ENCODE results near the gene RBSN.
A peak's percentile ranks its signal among the peaks of the same experiment; 100 is the strongest.

Gene RBSN

DNA sequence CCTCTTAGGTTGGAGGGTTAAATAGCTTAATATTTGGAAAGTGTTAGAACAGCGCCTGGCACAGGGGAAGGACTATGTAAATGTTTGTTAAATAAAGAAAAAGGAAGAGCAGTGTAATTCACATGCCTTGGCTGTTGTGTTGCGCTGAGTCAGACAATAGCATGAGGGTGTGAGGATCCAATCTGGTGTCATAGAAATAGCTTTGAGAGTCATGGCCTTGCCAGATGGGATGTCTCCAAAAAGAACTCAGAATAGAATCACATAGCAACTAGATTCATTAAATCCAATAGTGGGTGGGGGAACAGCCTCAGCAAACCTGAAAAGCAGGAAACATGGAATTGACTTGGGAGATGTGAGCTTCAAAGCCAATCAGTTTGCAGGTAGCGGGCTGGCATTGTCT is 3.9 kb upstream of the RBSN start:
- no peaks in the 10 kb centered on the region for H3K36me3 ChIP-seq (ENCODE audit: control insufficient read depth in 2 of 2, insufficient read depth in 2 of 2, low read length in 2 of 2)
- H3K4me3 ChIP-seq (ENCODE audit: low read length in 2 of 2), result no peak overlapping the region
- no peak overlapping the region for H3K9ac ChIP-seq (ENCODE audit: low read depth in 1 of 2, low read length in 2 of 2)
- H3K27ac ChIP-seq (ENCODE audit: low read depth in 2 of 2, low read length in 2 of 2), result peak overlapping the region; percentile 49 to 54
- no peaks in the 10 kb centered on the region for H3K9me3 ChIP-seq (ENCODE audit: control insufficient read depth in 2 of 2, low read length in 2 of 2)
- H3K4me1 ChIP-seq (ENCODE audit: control insufficient read depth in 2 of 2, insufficient read depth in 2 of 2, low read length in 2 of 2), result peaks cover 13 to 23% of the 10 kb centered on the region in 2 donors
- no peaks in the 10 kb centered on the region for H3K27me3 ChIP-seq (ENCODE audit: control insufficient read depth in 2 of 2, insufficient read depth in 2 of 2, low read length in 2 of 2)

DNA sequence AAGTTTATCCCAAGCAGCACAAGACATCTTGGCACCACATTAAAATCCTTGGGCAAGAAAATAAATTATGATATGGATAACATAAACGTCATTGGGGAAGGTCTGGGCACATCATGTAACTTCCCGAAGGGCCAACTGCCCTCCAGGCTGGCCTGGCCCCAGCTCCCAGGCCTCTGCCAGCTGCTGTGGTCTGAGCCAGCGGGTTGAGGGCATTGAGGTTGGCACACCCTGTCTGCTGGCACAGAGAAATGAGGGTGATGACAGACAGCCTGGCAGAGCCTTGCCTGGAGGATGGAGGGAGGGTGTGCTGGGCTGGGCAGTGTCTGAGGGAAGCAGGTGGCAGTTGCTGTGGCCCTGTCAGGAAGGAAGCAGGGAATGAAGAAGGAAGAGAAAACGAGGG is 3.3 kb upstream of the RBSN start:
- H3K9ac ChIP-seq (ENCODE audit: low read depth in 1 of 2, low read length in 2 of 2), result no peak overlapping the region
- peaks cover 17 to 26% of the 10 kb centered on the region in 2 donors for H3K4me1 ChIP-seq (ENCODE audit: control insufficient read depth in 2 of 2, insufficient read depth in 2 of 2, low read length in 2 of 2)
- peak overlapping the region; percentile 49 to 54 for H3K27ac ChIP-seq (ENCODE audit: low read depth in 2 of 2, low read length in 2 of 2)
- H3K27me3 ChIP-seq (ENCODE audit: control insufficient read depth in 2 of 2, insufficient read depth in 2 of 2, low read length in 2 of 2), result no peaks in the 10 kb centered on the region
- H3K36me3 ChIP-seq (ENCODE audit: control insufficient read depth in 2 of 2, insufficient read depth in 2 of 2, low read length in 2 of 2), result no peaks in the 10 kb centered on the region
- H3K9me3 ChIP-seq (ENCODE audit: control insufficient read depth in 2 of 2, low read length in 2 of 2), result no peaks in the 10 kb centered on the region
- H3K4me3 ChIP-seq (ENCODE audit: low read length in 2 of 2), result no peak overlapping the region

DNA sequence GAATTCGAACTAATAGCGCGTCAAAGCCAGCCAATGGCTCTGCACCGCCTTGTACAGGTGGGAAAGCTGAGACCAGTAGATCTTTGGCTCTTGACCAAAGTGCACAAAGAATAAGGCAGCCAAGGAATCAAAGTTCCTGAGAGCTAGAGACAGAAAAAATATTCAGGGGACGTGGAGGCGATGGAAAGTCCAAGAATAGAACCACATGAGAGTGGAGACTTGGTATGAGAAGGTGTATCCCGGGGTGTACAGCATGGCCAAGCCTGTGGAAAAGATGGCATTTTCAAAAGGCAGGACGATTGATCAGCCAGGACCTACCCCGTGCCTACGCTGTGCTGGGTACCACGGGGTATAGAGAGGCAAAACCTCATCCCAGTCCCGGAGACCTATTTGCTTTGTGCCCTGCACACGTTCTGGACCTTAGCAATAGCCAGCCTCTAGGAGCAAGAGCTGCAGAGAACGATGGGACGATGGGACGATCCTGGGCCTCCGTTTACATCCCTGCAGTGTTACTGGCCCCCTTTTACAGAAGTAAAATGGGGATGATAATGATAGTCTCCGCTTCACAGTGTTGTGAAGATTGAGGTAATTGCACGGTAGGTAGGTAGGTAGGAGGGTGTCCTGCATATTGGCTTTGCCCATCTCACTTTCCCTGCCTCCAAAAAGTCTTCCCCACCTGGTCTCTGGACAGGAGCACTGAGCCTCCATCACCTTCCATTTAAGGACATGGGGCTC is 583 bp upstream of the RBSN start:
- Histone ChIP-seq H3K9ac (ENCODE audit: low read depth in 1 of 2, low read length in 2 of 2) (peak overlapping the region; percentile 86 to 95), H3K9me3 (ENCODE audit: control insufficient read depth in 2 of 2, low read length in 2 of 2) (no peaks in the 10 kb centered on the region)

DNA sequence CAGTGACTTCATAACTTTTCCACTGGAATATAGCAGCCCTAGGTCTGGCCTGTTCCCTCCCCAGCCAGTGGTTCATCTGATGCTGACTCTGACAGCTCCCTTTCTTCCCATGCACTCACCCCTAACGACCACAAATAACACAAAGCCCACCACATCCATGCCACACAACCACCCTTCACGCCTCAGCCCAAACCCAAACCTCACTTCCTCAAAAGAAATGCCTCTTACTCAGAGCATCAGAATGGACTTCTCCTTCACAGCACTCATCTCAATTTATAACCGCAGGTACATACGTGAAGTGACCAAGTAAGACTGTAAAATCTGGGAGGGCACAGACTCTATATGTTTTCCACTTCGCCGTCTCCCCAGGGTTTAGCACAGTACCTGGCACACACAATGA is 1.1 kb downstream of the RBSN start:
- peaks cover 13 to 22% of the 10 kb centered on the region in 2 donors for H3K4me1 ChIP-seq (ENCODE audit: control insufficient read depth in 2 of 2, insufficient read depth in 2 of 2, low read length in 2 of 2)
- H3K4me3 ChIP-seq (ENCODE audit: low read length in 2 of 2), result peak overlapping the region; percentile 78 to 98
- H3K27ac ChIP-seq (ENCODE audit: low read depth in 2 of 2, low read length in 2 of 2), result no peak overlapping the region
- no peak overlapping the region for H3K9ac ChIP-seq (ENCODE audit: low read depth in 1 of 2, low read length in 2 of 2)
- peaks cover 25 to 26% of the 10 kb centered on the region in 2 donors for H3K36me3 ChIP-seq (ENCODE audit: control insufficient read depth in 2 of 2, insufficient read depth in 2 of 2, low read length in 2 of 2)
- H3K27me3 ChIP-seq (ENCODE audit: control insufficient read depth in 2 of 2, insufficient read depth in 2 of 2, low read length in 2 of 2), result no peaks in the 10 kb centered on the region
- no peaks in the 10 kb centered on the region for H3K9me3 ChIP-seq (ENCODE audit: control insufficient read depth in 2 of 2, low read length in 2 of 2)

More for the DNA sequence above, 583 bp upstream of the RBSN start:
- Histone ChIP-seq H3K4me3 (ENCODE audit: low read length in 2 of 2) (peak overlapping the region; percentile 78 to 98), H3K27ac (ENCODE audit: low read depth in 2 of 2, low read length in 2 of 2) (peak overlapping the region; percentile 54 to 83), H3K36me3 (ENCODE audit: control insufficient read depth in 2 of 2, insufficient read depth in 2 of 2, low read length in 2 of 2) (peaks cover 13 to 16% of the 10 kb centered on the region in 2 donors), H3K27me3 (ENCODE audit: control insufficient read depth in 2 of 2, insufficient read depth in 2 of 2, low read length in 2 of 2) (no peaks in the 10 kb centered on the region), H3K4me1 (ENCODE audit: control insufficient read depth in 2 of 2, insufficient read depth in 2 of 2, low read length in 2 of 2) (peaks cover 17 to 26% of the 10 kb centered on the region in 2 donors)

DNA sequence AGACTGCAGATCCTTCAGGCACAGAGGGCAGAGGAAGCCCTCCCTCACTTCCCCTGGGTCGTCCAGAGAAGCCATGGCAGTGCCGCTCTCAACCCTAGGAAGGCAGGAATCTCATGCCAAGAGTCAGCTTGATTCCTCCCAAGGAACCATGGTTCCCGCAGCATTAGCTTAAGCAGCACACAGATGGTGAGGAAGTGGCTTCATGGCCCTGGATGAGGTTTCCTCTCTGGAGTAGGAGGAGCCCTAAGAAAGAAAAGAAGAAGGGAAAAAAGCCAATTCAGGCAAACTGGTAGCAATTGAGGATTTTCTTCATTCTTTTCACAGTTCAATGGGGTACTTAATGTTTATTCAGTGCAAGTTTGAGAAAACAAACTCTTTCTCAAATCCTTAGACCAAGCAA is 2.9 kb downstream of the RBSN start:
- no peaks in the 10 kb centered on the region for H3K27me3 ChIP-seq (ENCODE audit: control insufficient read depth in 2 of 2, insufficient read depth in 2 of 2, low read length in 2 of 2)
- H3K9me3 ChIP-seq (ENCODE audit: control insufficient read depth in 2 of 2, low read length in 2 of 2), result no peaks in the 10 kb centered on the region
- no peak overlapping the region for H3K4me3 ChIP-seq (ENCODE audit: low read length in 2 of 2)
- H3K9ac ChIP-seq (ENCODE audit: low read depth in 1 of 2, low read length in 2 of 2), result no peak overlapping the region
- peaks cover 10 to 13% of the 10 kb centered on the region in 2 donors for H3K4me1 ChIP-seq (ENCODE audit: control insufficient read depth in 2 of 2, insufficient read depth in 2 of 2, low read length in 2 of 2)
- peaks cover 25 to 32% of the 10 kb centered on the region in 2 donors for H3K36me3 ChIP-seq (ENCODE audit: control insufficient read depth in 2 of 2, insufficient read depth in 2 of 2, low read length in 2 of 2)
- no peak overlapping the region for H3K27ac ChIP-seq (ENCODE audit: low read depth in 2 of 2, low read length in 2 of 2)

DNA sequence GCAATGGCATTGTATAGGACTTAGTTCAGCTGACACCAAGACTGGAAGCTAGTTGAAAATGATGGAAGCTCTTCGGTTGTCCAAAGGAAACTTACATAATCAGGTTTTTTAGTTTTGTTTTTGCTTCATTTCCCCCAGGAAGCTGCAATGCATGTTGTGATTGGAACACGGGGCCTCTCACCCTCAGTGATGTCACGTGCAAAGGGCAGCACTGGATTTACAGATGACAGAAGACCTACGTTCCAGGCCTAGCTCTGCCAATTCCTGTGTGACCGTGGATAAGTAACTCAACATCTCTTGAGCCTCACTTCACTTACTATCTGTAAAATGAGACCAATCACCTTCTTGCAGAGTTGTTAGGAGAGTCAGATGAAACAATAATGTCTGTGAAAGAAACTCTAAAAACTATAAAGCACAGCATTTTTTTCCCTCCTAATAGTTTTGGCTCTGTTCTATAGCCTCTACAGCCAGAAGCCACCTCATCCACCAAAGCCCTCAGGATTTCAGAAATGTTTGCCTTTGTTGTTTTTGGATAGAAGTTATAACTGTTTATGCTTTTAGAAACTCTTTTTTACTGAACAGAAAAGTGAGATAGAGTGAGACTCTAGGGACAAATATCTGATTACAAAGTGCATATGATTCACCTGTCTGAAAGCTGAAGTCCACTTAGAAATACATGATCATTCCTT is 4.6 kb downstream of the RBSN start:
- no peaks in the 10 kb centered on the region for H3K27me3 ChIP-seq (ENCODE audit: control insufficient read depth in 2 of 2, insufficient read depth in 2 of 2, low read length in 2 of 2)
- H3K36me3 ChIP-seq (ENCODE audit: control insufficient read depth in 2 of 2, insufficient read depth in 2 of 2, low read length in 2 of 2), result peaks cover 29 to 39% of the 10 kb centered on the region in 2 donors
- H3K27ac ChIP-seq (ENCODE audit: low read depth in 2 of 2, low read length in 2 of 2), result no peak overlapping the region
- H3K9ac ChIP-seq (ENCODE audit: low read depth in 1 of 2, low read length in 2 of 2), result no peak overlapping the region
- no peak overlapping the region for H3K4me3 ChIP-seq (ENCODE audit: low read length in 2 of 2)
- H3K9me3 ChIP-seq (ENCODE audit: control insufficient read depth in 2 of 2, low read length in 2 of 2), result no peaks in the 10 kb centered on the region
- peaks cover 6 to 8% of the 10 kb centered on the region in 2 donors for H3K4me1 ChIP-seq (ENCODE audit: control insufficient read depth in 2 of 2, insufficient read depth in 2 of 2, low read length in 2 of 2)

DNA sequence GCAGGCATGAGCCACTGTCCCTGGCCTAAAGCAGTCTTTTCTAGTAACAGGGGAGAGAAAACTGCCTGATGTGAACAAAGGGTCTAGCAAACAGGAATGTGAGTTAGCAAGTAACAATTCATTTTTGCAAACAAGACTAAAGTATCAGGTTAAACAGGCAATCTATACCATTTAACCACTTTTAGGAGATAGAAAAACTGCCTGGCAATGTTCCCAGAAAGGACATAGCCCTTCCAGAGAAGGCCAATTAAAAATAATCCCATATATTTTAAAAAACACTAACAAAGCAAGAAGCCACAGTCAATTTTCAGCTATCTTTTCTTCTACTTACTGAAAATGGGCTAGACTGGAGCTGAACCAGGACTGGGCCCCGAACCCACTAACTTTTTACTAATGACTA is 6.3 kb downstream of the RBSN start:
- Histone ChIP-seq H3K4me3 (ENCODE audit: low read length in 2 of 2) (no peak overlapping the region), H3K36me3 (ENCODE audit: control insufficient read depth in 2 of 2, insufficient read depth in 2 of 2, low read length in 2 of 2) (peaks cover 29 to 46% of the 10 kb centered on the region in 2 donors), H3K27me3 (ENCODE audit: control insufficient read depth in 2 of 2, insufficient read depth in 2 of 2, low read length in 2 of 2) (no peaks in the 10 kb centered on the region), H3K27ac (ENCODE audit: low read depth in 2 of 2, low read length in 2 of 2) (no peak overlapping the region), H3K9ac (ENCODE audit: low read depth in 1 of 2, low read length in 2 of 2) (no peak overlapping the region), H3K9me3 (ENCODE audit: control insufficient read depth in 2 of 2, low read length in 2 of 2) (no peaks in the 10 kb centered on the region), H3K4me1 (ENCODE audit: control insufficient read depth in 2 of 2, insufficient read depth in 2 of 2, low read length in 2 of 2) (peaks cover 2 to 3% of the 10 kb centered on the region in 2 donors)

DNA sequence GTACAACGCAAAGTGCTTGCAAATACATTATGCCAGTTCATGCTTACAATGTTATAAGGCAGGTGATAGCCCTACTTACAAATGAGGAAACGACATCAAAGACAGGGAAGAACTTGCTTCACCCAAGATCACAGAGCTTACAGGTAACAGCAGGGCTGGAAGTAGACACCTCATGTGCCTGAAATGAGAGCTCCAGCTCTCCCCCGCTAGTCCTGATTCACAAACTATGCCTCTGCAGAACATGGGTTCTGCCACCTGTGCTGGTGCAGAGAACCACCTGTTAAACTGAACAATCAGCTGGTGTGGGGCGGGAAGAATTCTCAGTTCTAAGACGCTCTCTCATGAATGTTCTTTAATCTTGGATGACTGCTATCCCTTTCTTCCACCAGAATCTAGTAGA is 7.4 kb downstream of the RBSN start:
- Histone ChIP-seq H3K27me3 (ENCODE audit: control insufficient read depth in 2 of 2, insufficient read depth in 2 of 2, low read length in 2 of 2) (no peaks in the 10 kb centered on the region), H3K36me3 (ENCODE audit: control insufficient read depth in 2 of 2, insufficient read depth in 2 of 2, low read length in 2 of 2) (peaks cover 32 to 52% of the 10 kb centered on the region in 2 donors), H3K27ac (ENCODE audit: low read depth in 2 of 2, low read length in 2 of 2) (no peak overlapping the region), H3K4me3 (ENCODE audit: low read length in 2 of 2) (no peak overlapping the region), H3K9ac (ENCODE audit: low read depth in 1 of 2, low read length in 2 of 2) (no peak overlapping the region), H3K9me3 (ENCODE audit: control insufficient read depth in 2 of 2, low read length in 2 of 2) (no peaks in the 10 kb centered on the region), H3K4me1 (ENCODE audit: control insufficient read depth in 2 of 2, insufficient read depth in 2 of 2, low read length in 2 of 2) (no peaks in the 10 kb centered on the region)

DNA sequence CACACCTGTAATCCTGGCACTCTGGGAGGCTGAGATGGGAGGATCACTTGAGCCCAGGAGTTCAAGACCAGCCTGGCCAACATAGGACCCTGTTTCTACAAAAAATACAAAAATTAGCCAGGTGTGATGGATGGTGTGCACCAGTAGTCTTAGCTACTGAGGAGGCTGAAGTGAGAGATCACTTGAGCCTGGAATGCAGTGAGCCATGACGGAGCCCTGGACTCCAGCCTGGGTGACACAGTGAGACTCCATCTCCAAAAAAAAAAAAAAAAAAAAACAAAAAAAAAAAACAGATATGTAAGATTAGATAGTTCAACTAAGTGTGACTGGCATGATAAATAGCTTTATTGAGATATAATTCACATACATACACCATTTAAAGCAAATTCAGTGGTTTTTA is 9.7 kb downstream of the RBSN start:
- Histone ChIP-seq H3K4me3 (ENCODE audit: low read length in 2 of 2) (no peak overlapping the region), H3K4me1 (ENCODE audit: control insufficient read depth in 2 of 2, insufficient read depth in 2 of 2, low read length in 2 of 2) (no peaks in the 10 kb centered on the region), H3K9ac (ENCODE audit: low read depth in 1 of 2, low read length in 2 of 2) (no peak overlapping the region), H3K27me3 (ENCODE audit: control insufficient read depth in 2 of 2, insufficient read depth in 2 of 2, low read length in 2 of 2) (no peaks in the 10 kb centered on the region), H3K9me3 (ENCODE audit: control insufficient read depth in 2 of 2, low read length in 2 of 2) (no peaks in the 10 kb centered on the region), H3K36me3 (ENCODE audit: control insufficient read depth in 2 of 2, insufficient read depth in 2 of 2, low read length in 2 of 2) (peaks cover 26 to 60% of the 10 kb centered on the region in 2 donors), H3K27ac (ENCODE audit: low read depth in 2 of 2, low read length in 2 of 2) (no peak overlapping the region)

DNA sequence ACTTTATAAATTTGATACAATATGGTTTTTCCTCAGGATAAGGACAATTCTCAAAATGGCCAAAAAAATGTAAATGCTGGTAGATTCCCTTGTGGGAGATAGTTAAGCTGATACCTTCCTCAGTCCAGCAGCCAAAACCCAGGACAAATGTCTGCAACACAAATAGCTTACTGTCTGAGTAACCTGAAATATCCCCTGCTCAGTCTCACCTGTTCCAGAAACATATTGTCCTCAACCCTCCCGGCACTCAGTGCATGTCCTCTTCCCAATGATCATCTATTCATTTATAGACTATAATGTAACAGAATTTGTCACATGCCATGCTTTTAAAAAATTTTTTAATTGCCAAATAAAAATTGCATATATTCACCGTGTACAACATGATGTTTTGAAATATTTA is 12.2 kb downstream of the RBSN start:
- H3K9me3 ChIP-seq (ENCODE audit: control insufficient read depth in 2 of 2, low read length in 2 of 2), result no peaks in the 10 kb centered on the region

More for the DNA sequence above, 12.2 kb downstream of the RBSN start:
- H3K27ac ChIP-seq (ENCODE audit: low read depth in 2 of 2, low read length in 2 of 2), result no peak overlapping the region
- no peaks in the 10 kb centered on the region for H3K4me1 ChIP-seq (ENCODE audit: control insufficient read depth in 2 of 2, insufficient read depth in 2 of 2, low read length in 2 of 2)
- peaks cover 44 to 72% of the 10 kb centered on the region in 2 donors for H3K36me3 ChIP-seq (ENCODE audit: control insufficient read depth in 2 of 2, insufficient read depth in 2 of 2, low read length in 2 of 2)
- H3K9ac ChIP-seq (ENCODE audit: low read depth in 1 of 2, low read length in 2 of 2), result no peak overlapping the region
- no peak overlapping the region for H3K4me3 ChIP-seq (ENCODE audit: low read length in 2 of 2)
- no peaks in the 10 kb centered on the region for H3K27me3 ChIP-seq (ENCODE audit: control insufficient read depth in 2 of 2, insufficient read depth in 2 of 2, low read length in 2 of 2)

Measured in mucosa of rectum (tissue), 2 donors.